ENCODE data around the gene BTN3A1. TPM values are rescaled to one million over a fixed set of nuclear protein-coding genes. Genes with fewer than 3 reads are reported as not detected.

The BTN3A1 gene
- polyA plus RNA-seq, 1 donor from 2014 or later = 38.2 TPM

DNA sequence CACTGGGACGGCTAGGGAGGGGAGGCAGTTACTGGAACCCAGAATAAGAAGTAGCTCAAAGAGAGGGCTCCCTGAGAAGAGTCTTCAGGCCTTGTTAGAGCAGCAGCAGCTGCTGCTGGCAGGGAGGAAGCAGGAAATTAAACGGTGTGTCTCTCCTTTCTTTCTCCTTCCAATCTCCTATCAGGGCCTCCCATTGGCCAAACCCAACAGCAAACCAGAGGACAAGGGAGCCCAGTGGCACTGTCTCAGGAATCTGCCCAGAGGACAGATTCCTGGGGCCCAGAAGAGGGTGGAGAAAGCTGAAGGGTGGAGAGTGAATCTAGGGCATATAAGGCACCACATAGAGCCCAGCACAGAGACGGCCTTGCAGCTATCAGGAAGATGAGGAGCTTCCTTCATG is 10.2 kb downstream of the BTN3A1 start:
- Histone ChIP-seq H4K20me1 (ENCODE audit: insufficient read depth) (no peaks in the 10 kb centered on the region), H3K9me3 (ENCODE audit: low read length) (no peaks in the 10 kb centered on the region), H3K27ac (ENCODE audit: low read length) (no peak overlapping the region), H3K36me3 (ENCODE audit: insufficient read depth, low read length) (no peaks in the 10 kb centered on the region), H3F3A (ENCODE audit: insufficient read depth, low read length, poor library complexity, severe bottlenecking) (no peaks in the 10 kb centered on the region), H3K9me2 (ENCODE audit: insufficient read depth, low read length) (no peaks in the 10 kb centered on the region), H3K9ac (ENCODE audit: low read length) (no peak overlapping the region), H3K4me3 (ENCODE audit: low read length) (no peak overlapping the region), H3K79me2 (replicated peaks; ENCODE audit: insufficient read depth, low read length) (no peaks in the 10 kb centered on the region), H3K27me3 (ENCODE audit: insufficient read depth, low read depth, low read length) (no peaks in the 10 kb centered on the region), H2AFZ (ENCODE audit: low read depth, low read length) (no peak overlapping the region), H3K4me2 (ENCODE audit: low read length) (no peak overlapping the region)
- TF ChIP-seq CTCF (IDR thresholded peaks at IDR 0.05; ENCODE audit: poor library complexity, severe bottlenecking) (no peak), SMC3 (conservative IDR thresholded peaks at IDR 0.05; ENCODE audit: poor library complexity) (no peak), RAD21 (conservative IDR thresholded peaks at IDR 0.05) (no peak), TAF1 (IDR thresholded peaks at IDR 0.05; ENCODE audit: low read depth) (no peak), MXI1 (conservative IDR thresholded peaks at IDR 0.05; ENCODE audit: poor library complexity, severe bottlenecking) (no peak), POLR2AphosphoS5 (IDR thresholded peaks at IDR 0.05) (no peak), EP300 (conservative IDR thresholded peaks at IDR 0.05; ENCODE audit: poor library complexity, severe bottlenecking) (no peak), EZH2 (IDR thresholded peaks at IDR 0.05; ENCODE audit: borderline replicate concordance, insufficient read depth, low read length, poor library complexity, severe bottlenecking) (no peak)
- TF ChIP-seq, protein P1, sequence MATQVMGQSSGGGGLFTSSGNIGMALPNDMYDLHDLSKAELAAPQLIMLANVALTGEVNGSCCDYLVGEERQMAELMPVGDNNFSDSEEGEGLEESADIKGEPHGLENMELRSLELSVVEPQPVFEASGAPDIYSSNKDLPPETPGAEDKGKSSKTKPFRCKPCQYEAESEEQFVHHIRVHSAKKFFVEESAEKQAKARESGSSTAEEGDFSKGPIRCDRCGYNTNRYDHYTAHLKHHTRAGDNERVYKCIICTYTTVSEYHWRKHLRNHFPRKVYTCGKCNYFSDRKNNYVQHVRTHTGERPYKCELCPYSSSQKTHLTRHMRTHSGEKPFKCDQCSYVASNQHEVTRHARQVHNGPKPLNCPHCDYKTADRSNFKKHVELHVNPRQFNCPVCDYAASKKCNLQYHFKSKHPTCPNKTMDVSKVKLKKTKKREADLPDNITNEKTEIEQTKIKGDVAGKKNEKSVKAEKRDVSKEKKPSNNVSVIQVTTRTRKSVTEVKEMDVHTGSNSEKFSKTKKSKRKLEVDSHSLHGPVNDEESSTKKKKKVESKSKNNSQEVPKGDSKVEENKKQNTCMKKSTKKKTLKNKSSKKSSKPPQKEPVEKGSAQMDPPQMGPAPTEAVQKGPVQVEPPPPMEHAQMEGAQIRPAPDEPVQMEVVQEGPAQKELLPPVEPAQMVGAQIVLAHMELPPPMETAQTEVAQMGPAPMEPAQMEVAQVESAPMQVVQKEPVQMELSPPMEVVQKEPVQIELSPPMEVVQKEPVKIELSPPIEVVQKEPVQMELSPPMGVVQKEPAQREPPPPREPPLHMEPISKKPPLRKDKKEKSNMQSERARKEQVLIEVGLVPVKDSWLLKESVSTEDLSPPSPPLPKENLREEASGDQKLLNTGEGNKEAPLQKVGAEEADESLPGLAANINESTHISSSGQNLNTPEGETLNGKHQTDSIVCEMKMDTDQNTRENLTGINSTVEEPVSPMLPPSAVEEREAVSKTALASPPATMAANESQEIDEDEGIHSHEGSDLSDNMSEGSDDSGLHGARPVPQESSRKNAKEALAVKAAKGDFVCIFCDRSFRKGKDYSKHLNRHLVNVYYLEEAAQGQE (IDR thresholded peaks at IDR 0.05; ENCODE audit: borderline replicate concordance) = no peak

DNA sequence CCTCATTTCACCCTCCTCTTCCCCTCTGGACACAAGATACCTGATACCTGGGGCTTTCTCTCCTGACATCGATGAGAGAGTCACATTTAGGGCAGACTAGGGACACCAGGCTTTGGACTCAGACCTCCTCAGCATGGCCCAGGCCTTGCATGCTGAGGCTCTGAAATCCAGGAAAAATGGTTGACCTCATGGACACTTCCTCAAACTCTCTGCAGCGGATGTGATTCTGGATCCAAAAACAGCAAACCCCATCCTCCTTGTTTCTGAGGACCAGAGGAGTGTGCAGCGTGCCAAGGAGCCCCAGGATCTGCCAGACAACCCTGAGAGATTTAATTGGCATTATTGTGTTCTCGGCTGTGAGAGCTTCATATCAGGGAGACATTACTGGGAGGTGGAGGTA is 10.9 kb downstream of the BTN3A1 start:
- H3K9me2 ChIP-seq (ENCODE audit: insufficient read depth, low read length) = no peaks in the 10 kb centered on the region
- no peaks in the 10 kb centered on the region for H3K9me3 ChIP-seq (ENCODE audit: low read length)
- H3K36me3 ChIP-seq (ENCODE audit: insufficient read depth, low read length) = no peaks in the 10 kb centered on the region
- no peak overlapping the region for H3K9ac ChIP-seq (ENCODE audit: low read length)
- no peak overlapping the region for H3K27ac ChIP-seq (ENCODE audit: low read length)
- H3F3A ChIP-seq (ENCODE audit: insufficient read depth, low read length, poor library complexity, severe bottlenecking) = no peaks in the 10 kb centered on the region
- H3K27me3 ChIP-seq (ENCODE audit: insufficient read depth, low read depth, low read length) = no peaks in the 10 kb centered on the region
- no peak for TF ChIP-seq SMC3 (conservative IDR thresholded peaks at IDR 0.05; ENCODE audit: poor library complexity)
- no peak for TF ChIP-seq RAD21 (conservative IDR thresholded peaks at IDR 0.05)
- no peak for TF ChIP-seq MXI1 (conservative IDR thresholded peaks at IDR 0.05; ENCODE audit: poor library complexity, severe bottlenecking)
- TF ChIP-seq, protein P1 (IDR thresholded peaks at IDR 0.05; ENCODE audit: borderline replicate concordance) = no peak
- TF ChIP-seq TAF1 (IDR thresholded peaks at IDR 0.05; ENCODE audit: low read depth) = no peak
- no peak for TF ChIP-seq POLR2AphosphoS5 (IDR thresholded peaks at IDR 0.05)
- TF ChIP-seq CTCF (IDR thresholded peaks at IDR 0.05; ENCODE audit: poor library complexity, severe bottlenecking) = no peak
- H4K20me1 ChIP-seq (ENCODE audit: insufficient read depth) = no peaks in the 10 kb centered on the region
- H3K4me3 ChIP-seq (ENCODE audit: low read length) = no peak overlapping the region
- H3K4me2 ChIP-seq (ENCODE audit: low read length) = no peak overlapping the region
- H2AFZ ChIP-seq (ENCODE audit: low read depth, low read length) = no peak overlapping the region
- H3K79me2 ChIP-seq (replicated peaks; ENCODE audit: insufficient read depth, low read length) = no peaks in the 10 kb centered on the region

Measured in neural cell (in vitro differentiated cells).